ENCODE measurements around the gene ADAMTS20. TPM values are rescaled to one million over a fixed set of nuclear protein-coding genes. Genes with fewer than 3 reads are reported as not detected.

Gene ADAMTS20
- total RNA-seq, 2 experiments from 2014 or later, result not detected

DNA sequence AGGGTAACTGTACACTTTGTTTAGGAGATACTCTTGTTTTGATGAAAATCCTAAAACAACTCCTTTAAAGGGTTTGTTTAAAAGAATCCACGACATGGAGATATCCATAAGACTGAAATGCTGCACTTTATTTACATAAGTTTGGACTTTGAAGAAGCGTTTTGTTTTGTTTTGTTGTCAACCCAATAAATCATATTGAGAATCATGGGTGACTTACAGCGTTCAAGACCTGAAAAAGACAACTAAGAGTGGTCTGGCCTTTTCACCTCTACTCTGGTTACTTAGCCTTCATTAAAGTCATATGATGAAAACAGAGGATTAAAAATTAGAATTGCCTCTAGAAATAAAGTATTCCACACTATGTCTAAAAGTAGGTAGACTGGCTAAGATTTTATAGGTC, 234.8 kb downstream of the ADAMTS20 start:
- Mint-ChIP-seq H3K4me1 (ENCODE audit: low read depth) (no peaks in the 10 kb centered on the region), H3K4me3 (no peak overlapping the region), H3K27me3 (no peaks in the 10 kb centered on the region), H3K9me3 (no peaks in the 10 kb centered on the region), H3K27ac (no peak overlapping the region), H3K36me3 (no peaks in the 10 kb centered on the region)
- DNase-seq, result no peak
- intact Hi-C loops (cut with micrococcal nuclease), result no loop called here
- POLR2A ChIA-PET, result no interaction called here
- CTCF ChIA-PET, result no interaction called here

DNA sequence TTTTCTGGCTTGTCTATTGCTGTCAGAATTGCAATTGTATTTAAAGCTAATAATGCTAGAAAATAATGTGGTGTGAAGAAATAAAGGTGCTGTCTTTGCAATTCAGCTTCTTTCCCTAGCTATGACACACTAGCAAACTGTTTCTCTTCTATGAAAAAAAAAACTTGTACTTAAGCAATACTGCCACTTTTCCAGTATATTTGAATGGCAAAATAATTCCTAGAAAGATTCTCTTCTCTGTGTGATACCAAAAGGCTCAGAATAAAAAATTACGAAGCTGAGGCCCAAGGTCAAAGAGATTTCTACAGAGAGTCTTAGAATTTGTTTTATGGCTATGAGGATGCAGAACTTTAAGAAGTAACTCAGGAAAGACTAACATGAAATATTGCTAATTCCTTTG, 235.5 kb downstream of the ADAMTS20 start:
- Mint-ChIP-seq H3K27me3 (no peaks in the 10 kb centered on the region), H3K4me3 (no peak overlapping the region), H3K4me1 (ENCODE audit: low read depth) (no peaks in the 10 kb centered on the region), H3K27ac (no peak overlapping the region), H3K9me3 (no peaks in the 10 kb centered on the region), H3K36me3 (no peaks in the 10 kb centered on the region)
- no peak for DNase-seq
- POLR2A ChIA-PET, result no interaction called here
- CTCF ChIA-PET, result no interaction called here
- intact Hi-C loops (cut with micrococcal nuclease), result no loop called here

DNA sequence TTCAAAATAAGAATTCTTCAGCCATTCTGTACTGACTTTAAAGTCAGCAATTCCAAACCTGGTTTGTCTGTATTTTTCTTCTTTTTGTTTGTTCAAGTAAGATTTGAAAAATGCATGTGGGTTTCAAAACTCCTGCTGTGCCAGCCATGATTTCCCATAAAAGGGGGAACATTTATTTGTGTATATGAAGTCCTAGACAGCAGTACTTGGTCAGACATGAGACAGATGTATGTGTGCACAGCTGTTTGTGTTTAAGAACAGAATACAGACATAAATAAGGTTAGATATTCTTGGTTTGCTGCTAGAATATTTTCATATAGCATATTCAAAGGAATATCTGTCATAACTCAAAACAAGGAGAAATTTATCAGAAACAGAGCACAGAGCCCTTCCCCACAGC, 236.0 kb downstream of the ADAMTS20 start:
- H3K9me3 Mint-ChIP-seq, result no peaks in the 10 kb centered on the region

DNA sequence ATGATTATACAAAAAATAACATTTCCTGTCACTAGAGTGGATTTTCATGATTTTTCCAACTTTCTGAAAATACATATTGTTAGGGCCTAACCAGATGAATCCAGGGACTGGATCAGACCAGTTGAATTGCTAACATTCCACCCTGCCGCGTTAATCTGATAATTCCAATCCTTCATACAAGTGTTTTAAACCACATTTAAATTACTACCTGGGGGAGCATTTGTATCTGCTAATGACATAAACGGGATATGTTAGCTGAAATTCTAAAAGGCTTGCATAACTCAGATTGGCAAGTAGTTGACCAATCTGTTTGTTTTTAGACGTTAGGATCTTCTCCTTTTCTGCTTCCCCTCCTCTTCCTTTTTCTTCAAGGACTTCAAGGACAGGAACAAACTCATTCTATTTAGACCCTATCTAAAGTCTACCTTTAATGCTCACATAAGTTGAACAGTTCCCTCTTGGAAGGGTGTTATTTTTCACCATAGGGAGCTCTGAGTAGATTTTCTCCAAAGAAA, 239.0 kb downstream of the ADAMTS20 start:
- ChIA-PET POLR2A (no interaction called here), CTCF (no interaction called here)
- Mint-ChIP-seq H3K4me3 (no peak overlapping the region), H3K27me3 (no peaks in the 10 kb centered on the region), H3K27ac (no peak overlapping the region), H3K9me3 (peaks cover under 1% of the 10 kb centered on the region), H3K4me1 (ENCODE audit: low read depth) (no peaks in the 10 kb centered on the region), H3K36me3 (no peaks in the 10 kb centered on the region)
- intact Hi-C loops (cut with micrococcal nuclease), result no loop called here
- no peak for DNase-seq

More for the DNA sequence above, 236.0 kb downstream of the ADAMTS20 start:
- H3K4me1 Mint-ChIP-seq (ENCODE audit: low read depth), result no peaks in the 10 kb centered on the region
- no peak overlapping the region for H3K4me3 Mint-ChIP-seq
- POLR2A ChIA-PET, result no interaction called here
- H3K27me3 Mint-ChIP-seq, result no peaks in the 10 kb centered on the region
- CTCF ChIA-PET, result no interaction called here
- no peaks in the 10 kb centered on the region for H3K36me3 Mint-ChIP-seq
- intact Hi-C loops (cut with micrococcal nuclease), result no loop called here
- no peak for DNase-seq
- H3K27ac Mint-ChIP-seq, result no peak overlapping the region

DNA sequence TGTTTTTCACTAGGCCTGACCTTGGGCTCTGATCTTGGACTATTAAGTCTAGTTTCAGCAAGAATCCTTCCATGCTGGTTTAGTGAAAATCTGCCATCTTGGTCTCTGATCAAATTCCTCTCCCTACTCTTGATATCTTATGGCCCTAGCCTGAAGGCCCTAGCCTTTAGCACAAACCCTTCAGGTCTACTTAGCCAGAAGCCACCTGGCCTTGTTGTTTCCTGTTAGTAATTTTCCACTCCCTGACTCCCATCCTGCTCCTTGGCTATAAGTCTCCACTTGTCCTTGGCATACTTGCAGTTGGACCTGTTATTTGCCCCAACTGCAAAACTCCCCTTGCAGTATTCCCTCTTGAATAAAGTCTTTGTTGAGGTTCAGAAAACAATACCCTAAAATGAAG, 241.4 kb downstream of the ADAMTS20 start:
- no peaks in the 10 kb centered on the region for H3K27me3 Mint-ChIP-seq
- ChIA-PET CTCF (no interaction called here), POLR2A (no interaction called here)
- intact Hi-C loops (cut with micrococcal nuclease), result no loop called here
- no peak overlapping the region for H3K4me3 Mint-ChIP-seq
- no peaks in the 10 kb centered on the region for H3K4me1 Mint-ChIP-seq (ENCODE audit: low read depth)
- H3K27ac Mint-ChIP-seq, result no peak overlapping the region
- DNase-seq, result no peak
- H3K9me3 Mint-ChIP-seq, result peaks cover 2% of the 10 kb centered on the region
- no peaks in the 10 kb centered on the region for H3K36me3 Mint-ChIP-seq

DNA sequence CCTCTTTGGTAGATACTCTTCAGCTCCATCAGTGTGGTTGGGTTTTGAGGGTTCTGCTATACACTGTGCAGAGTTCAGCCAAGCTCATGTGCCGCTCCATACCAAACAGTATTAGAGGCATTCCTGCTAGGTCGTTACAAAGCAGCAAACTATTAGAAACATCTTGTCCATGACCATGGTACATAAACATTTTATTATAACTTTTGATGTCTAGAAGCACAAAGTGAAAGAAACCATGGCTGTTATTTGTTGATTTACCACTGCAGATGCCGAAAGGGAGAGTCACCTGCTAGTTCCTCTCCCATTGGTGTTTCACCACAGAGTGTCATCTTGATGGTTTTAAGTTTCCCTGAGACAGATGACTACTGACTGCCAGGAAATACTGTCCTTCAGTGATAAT, 242.0 kb downstream of the ADAMTS20 start:
- Mint-ChIP-seq H3K36me3 (no peaks in the 10 kb centered on the region), H3K27ac (no peak overlapping the region), H3K4me3 (no peak overlapping the region), H3K9me3 (peaks cover 2% of the 10 kb centered on the region), H3K27me3 (no peaks in the 10 kb centered on the region), H3K4me1 (ENCODE audit: low read depth) (no peaks in the 10 kb centered on the region)
- no peak for DNase-seq
- POLR2A ChIA-PET, result no interaction called here
- intact Hi-C loops (cut with micrococcal nuclease), result no loop called here
- CTCF ChIA-PET, result no interaction called here

DNA sequence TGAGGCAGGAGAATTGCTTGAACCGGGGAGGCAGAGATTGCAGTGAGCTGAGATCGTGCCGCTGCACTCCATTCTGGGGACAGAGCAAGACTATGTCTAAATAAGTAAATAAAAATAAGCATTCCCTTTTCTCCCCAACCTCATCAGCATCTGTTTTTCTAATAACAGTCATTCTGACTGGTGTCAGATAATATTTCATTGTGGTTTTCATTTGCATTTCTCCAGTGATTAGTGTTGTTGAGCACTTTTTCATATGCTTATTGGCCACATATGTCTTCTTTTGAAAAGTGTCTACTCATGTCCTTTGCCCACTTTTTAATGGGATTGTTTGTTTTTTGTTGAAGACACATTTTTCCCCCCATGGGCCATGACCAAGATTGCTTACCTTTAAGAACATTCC, 243.2 kb downstream of the ADAMTS20 start:
- ChIA-PET CTCF (interaction anchor here (0.7 kb wide), 1 partner anchor 24 kb away, joined by 3 read pairs; no protein-coding TSS in a partner anchor), POLR2A (no interaction called here)
- Mint-ChIP-seq H3K27ac (no peak overlapping the region), H3K9me3 (peaks cover 2% of the 10 kb centered on the region), H3K27me3 (no peaks in the 10 kb centered on the region), H3K4me3 (no peak overlapping the region), H3K4me1 (ENCODE audit: low read depth) (no peaks in the 10 kb centered on the region), H3K36me3 (no peaks in the 10 kb centered on the region)
- intact Hi-C loops (cut with micrococcal nuclease), result no loop called here
- no peak for DNase-seq

DNA sequence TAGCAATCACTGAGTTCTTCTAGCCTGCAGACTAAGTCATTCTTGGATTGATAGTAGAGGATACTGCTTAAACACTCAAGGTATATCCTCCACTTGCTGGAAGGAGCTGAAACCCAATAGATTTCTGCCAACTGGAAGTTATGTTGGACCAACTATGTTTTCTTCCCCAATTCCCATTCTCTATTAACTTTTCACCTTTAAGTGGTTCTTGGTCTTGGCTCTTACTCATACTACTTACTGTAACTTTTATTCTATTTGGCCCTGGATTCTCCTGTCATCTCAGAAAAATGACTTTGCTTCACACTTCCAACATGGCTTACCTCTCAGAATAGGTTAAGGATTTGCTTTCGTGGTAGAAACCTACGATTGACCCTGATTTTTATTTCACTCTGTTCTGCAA, 244.9 kb downstream of the ADAMTS20 start:
- intact Hi-C loops (cut with micrococcal nuclease), result no loop called here
- no peaks in the 10 kb centered on the region for H3K36me3 Mint-ChIP-seq
- no peaks in the 10 kb centered on the region for H3K27me3 Mint-ChIP-seq
- CTCF ChIA-PET, result no interaction called here
- no peak for DNase-seq
- no peaks in the 10 kb centered on the region for H3K4me1 Mint-ChIP-seq (ENCODE audit: low read depth)
- POLR2A ChIA-PET, result no interaction called here
- no peak overlapping the region for H3K27ac Mint-ChIP-seq
- no peak overlapping the region for H3K4me3 Mint-ChIP-seq
- peaks cover 2% of the 10 kb centered on the region for H3K9me3 Mint-ChIP-seq

DNA sequence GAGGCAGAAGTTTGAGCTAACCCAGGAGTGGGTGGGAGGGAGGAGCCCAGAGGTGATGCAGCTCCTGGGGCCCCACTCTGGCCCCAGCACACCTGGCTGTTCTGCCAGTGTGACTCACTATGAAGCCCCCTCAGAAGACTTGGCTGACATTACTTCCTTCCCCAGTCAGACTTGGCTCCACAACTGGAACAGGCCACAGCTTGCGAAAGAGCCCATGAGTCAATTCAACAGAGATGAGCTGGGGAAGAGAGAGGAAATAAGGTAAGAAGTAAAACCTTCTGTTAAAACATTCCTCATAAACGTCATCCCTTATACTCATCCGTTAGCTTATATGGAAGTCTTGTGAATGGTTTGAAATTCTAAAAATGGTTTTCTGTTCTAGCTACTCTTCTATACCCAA, 245.9 kb downstream of the ADAMTS20 start:
- intact Hi-C loops (cut with micrococcal nuclease), result no loop called here
- no peaks in the 10 kb centered on the region for H3K36me3 Mint-ChIP-seq
- peaks cover 2% of the 10 kb centered on the region for H3K9me3 Mint-ChIP-seq
- DNase-seq, result no peak
- H3K27me3 Mint-ChIP-seq, result no peaks in the 10 kb centered on the region
- H3K4me1 Mint-ChIP-seq (ENCODE audit: low read depth), result no peaks in the 10 kb centered on the region
- H3K4me3 Mint-ChIP-seq, result no peak overlapping the region
- H3K27ac Mint-ChIP-seq, result no peak overlapping the region
- ChIA-PET CTCF (no interaction called here), POLR2A (no interaction called here)

DNA sequence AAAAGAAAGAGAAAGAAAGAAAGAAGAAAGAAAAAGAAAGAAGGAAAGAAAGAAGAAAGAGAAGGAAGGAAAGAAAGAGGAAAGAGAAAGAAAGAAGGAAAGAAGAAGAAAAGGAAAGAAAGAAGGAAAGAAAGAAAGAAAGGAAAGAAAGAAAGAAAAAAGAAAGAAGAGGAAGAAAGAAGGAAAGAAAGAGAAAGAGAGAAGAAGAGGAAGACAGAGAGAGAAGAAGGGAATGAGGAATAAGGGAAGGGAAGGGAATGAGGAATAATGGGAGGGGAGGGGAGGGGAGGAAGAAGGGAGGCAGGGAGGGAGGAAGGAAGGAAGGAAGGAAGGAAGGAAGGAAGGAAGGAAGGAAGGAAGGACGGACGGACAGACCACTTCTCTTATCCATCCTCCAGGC, 246.9 kb downstream of the ADAMTS20 start:
- H3K27ac Mint-ChIP-seq, result no peak overlapping the region
- H3K27me3 Mint-ChIP-seq, result no peaks in the 10 kb centered on the region
- no peaks in the 10 kb centered on the region for H3K4me1 Mint-ChIP-seq (ENCODE audit: low read depth)
- POLR2A ChIA-PET, result no interaction called here
- H3K9me3 Mint-ChIP-seq, result peaks cover 2% of the 10 kb centered on the region
- H3K4me3 Mint-ChIP-seq, result no peak overlapping the region
- CTCF ChIA-PET, result no interaction called here
- intact Hi-C loops (cut with micrococcal nuclease), result no loop called here
- no peak for DNase-seq
- H3K36me3 Mint-ChIP-seq, result no peaks in the 10 kb centered on the region

Other genes starting within 250 kb of the ADAMTS20 start
- gene PUS7L, start 206.6 kb upstream of the ADAMTS20 start, total RNA-seq, result 10 to 100 TPM; 14.8 to 16.0 TPM
- 10 to 100 TPM; 30.8 to 33.6 TPM for gene IRAK4, start 206.7 kb upstream of the ADAMTS20 start, total RNA-seq